CD14-positive monocyte (primary cell): Measurements from ENCODE around the gene ZDHHC19. TPM values are rescaled to one million over a fixed set of nuclear protein-coding genes. Genes with fewer than 3 reads are reported as not detected.
A peak's percentile ranks its signal among the peaks of the same experiment; 100 is the strongest.

Experiments
- DNase-seq, 3 donors: peaks; one replicate each; pipeline ENCODE4 v3.0.0-alpha.2; 2011 to 2022
- H2AFZ ChIP-seq: 2 replicates; pipeline ENCODE4 v1.6.0; 2012; ENCODE audit warnings: mild to moderate bottlenecking, low read depth, low read length, inconsistent platforms; ENCODE audit not compliant: insufficient read depth, poor library complexity, severe bottlenecking
- H3K27ac ChIP-seq, 2 donors: 1 replicate in 1 of 2; 2 replicates in 1 of 2; pipeline ENCODE4 v1.5.1; 2012 to 2013; ENCODE audit warnings: low read length in 2 of 2, control low read depth in 1 of 2, inconsistent platforms in 1 of 2, low read depth in 1 of 2, mild to moderate bottlenecking in 1 of 2
- H3K27me3 ChIP-seq, 2 donors: one replicate each; pipeline versions ENCODE4 v1.6.0 to v1.6.1; 2011 to 2013; ENCODE audit warnings: low read length in 2 of 2; ENCODE audit not compliant: control insufficient read depth in 2 of 2, insufficient read depth in 2 of 2
- H3K36me3 ChIP-seq, 2 donors: replicated peaks in 1 of 2; 1 replicate in 1 of 2; 2 replicates in 1 of 2; pipeline versions ENCODE4 v1.5.1 to v1.6.1; 2012 to 2013; ENCODE audit warnings: low read length in 2 of 2, control low read depth in 1 of 2, inconsistent platforms in 1 of 2, mild to moderate bottlenecking in 1 of 2; ENCODE audit not compliant: insufficient read depth in 2 of 2, control insufficient read depth in 1 of 2
- H3K4me1 ChIP-seq, 2 donors: 1 replicate in 1 of 2; 2 replicates in 1 of 2; pipeline versions ENCODE4 v1.5.1 to v1.6.1; 2012 to 2013; ENCODE audit warnings: low read length in 2 of 2, control low read depth in 1 of 2, inconsistent platforms in 1 of 2, mild to moderate bottlenecking in 1 of 2, moderate library complexity in 1 of 2; ENCODE audit not compliant: insufficient read depth in 2 of 2, control insufficient read depth in 1 of 2
- H3K4me2 ChIP-seq: replicated peaks from 2 replicates; pipeline ENCODE3; 2012; ENCODE audit warnings: low read length, moderate library complexity, mild to moderate bottlenecking; ENCODE audit not compliant: poor library complexity, severe bottlenecking; ENCODE audit errors: extremely low read depth
- H3K4me3 ChIP-seq, 3 experiments: fragments of 200-600 bp in 1 of 3; sonication (generic) in 1 of 3; replicated peaks in 1 of 3; 1 replicate in 2 of 3; 2 replicates in 1 of 3; pipeline ENCODE4 v1.5.1; 2011 to 2013; ENCODE audit warnings: low read length in 3 of 3, mild to moderate bottlenecking in 3 of 3, control low read depth in 2 of 3, low read depth in 2 of 3, inconsistent platforms in 1 of 3, moderate library complexity in 1 of 3
- H3K79me2 ChIP-seq: 2 replicates; pipeline ENCODE4 v1.6.0; 2012; ENCODE audit warnings: mild to moderate bottlenecking, control low read depth, inconsistent platforms, low read length, moderate library complexity; ENCODE audit not compliant: insufficient read depth
- H3K9ac ChIP-seq: 2 replicates; pipeline ENCODE4 v1.6.0; 2017; ENCODE audit warnings: low read length, mild to moderate bottlenecking; ENCODE audit not compliant: insufficient read depth, poor library complexity, severe bottlenecking
- H3K9me3 ChIP-seq, 2 donors: replicated peaks in 1 of 2; 1 replicate in 1 of 2; 2 replicates in 1 of 2; pipeline versions ENCODE4 v1.5.1 to v1.6.1; 2012 to 2013; ENCODE audit warnings: low read length in 2 of 2, control low read depth in 1 of 2; ENCODE audit not compliant: control insufficient read depth in 1 of 2, insufficient read depth in 1 of 2
- H4K20me1 ChIP-seq: 2 replicates; pipeline ENCODE4 v1.6.0; 2012; ENCODE audit warnings: mild to moderate bottlenecking, low read length, control low read depth, moderate library complexity; ENCODE audit not compliant: insufficient read depth
- H3K27ac Mint-ChIP-seq, 7 donors: one replicate each; pipeline ENCODE4 v1.8.0; 2020; ENCODE audit warnings: mild to moderate bottlenecking in 7 of 7, mixed read lengths in 7 of 7, moderate library complexity in 6 of 7, inconsistent platforms in 2 of 7
- H3K27me3 Mint-ChIP-seq, 3 donors: one replicate each; pipeline ENCODE4 v1.8.0; 2021 to 2022; ENCODE audit warnings: low read depth in 3 of 3, mild to moderate bottlenecking in 3 of 3, mixed read lengths in 3 of 3, moderate library complexity in 3 of 3, inconsistent platforms in 1 of 3
- H3K36me3 Mint-ChIP-seq, 2 donors: one replicate each; pipeline ENCODE4 v1.8.0; 2020; ENCODE audit warnings: mixed read lengths in 2 of 2, inconsistent platforms in 1 of 2, mild to moderate bottlenecking in 1 of 2
- H3K4me1 Mint-ChIP-seq: one replicate; pipeline ENCODE4 v1.8.0; 2020; ENCODE audit warnings: mild to moderate bottlenecking, mixed read lengths
- H3K4me3 Mint-ChIP-seq, 2 donors: one replicate each; pipeline ENCODE4 v1.8.0; 2020; ENCODE audit warnings: mild to moderate bottlenecking in 2 of 2, mixed read lengths in 2 of 2, moderate library complexity in 1 of 2
- H3K9me3 Mint-ChIP-seq, 7 donors: one replicate each; pipeline ENCODE4 v1.8.0; 2020 to 2022; ENCODE audit warnings: mixed read lengths in 7 of 7, mild to moderate bottlenecking in 6 of 7, moderate library complexity in 6 of 7, inconsistent platforms in 2 of 7
- WGBS: methylation state at CpG from one replicate; pipeline ENCODE4 v1.1.5; 2013; ENCODE audit warnings: missing lambda C conversion rate; ENCODE audit not compliant: insufficient coverage; 5-methylcytosine and 5-hydroxymethylcytosine counted together
- intact Hi-C, 2 donors: fragments of 100-400 bp; cut with micrococcal nuclease; formaldehyde crosslinking; loops; one replicate each; pipeline versions ENCODE4 v1.15.0 to v1.15.1; 2023
- polyA minus RNA-seq: library from RNA; depleted of rRNA, polyadenylated mRNA; stranded (reverse); fragments of >200 nt; gene quantifications from 2 replicates; pipeline ENCODE4 v1.2.3, GENCODE V29; 2012
- polyA plus RNA-seq, 3 donors: library from polyadenylated mRNA; depleted of rRNA in 1 of 3; unstranded in 2 of 3; stranded (reverse) in 1 of 3; fragments of 300-500 nt in 2 of 3; fragments of >200 nt in 1 of 3; fragmentation: Illumina TruSeq in 2 of 3; gene quantifications; 1 replicate in 2 of 3; 2 replicates in 1 of 3; pipeline ENCODE4 v1.2.3, GENCODE V29; 2012 to 2021
- total RNA-seq, 12 experiments: library from RNA in 1 of 12; stranded (reverse) in 1 of 12; fragments of 120-200 nt in 1 of 12; gene quantifications; one replicate each; pipeline ENCODE4 v1.2.4 and lab custom pipeline; 2013 to 2026; ENCODE audit warnings: mixed read lengths in 6 of 12, inconsistent platforms in 1 of 12
- TF ChIP-seq, protein P1 (sequence below): fragments of 200-600 bp; IDR thresholded peaks from one replicate; pipeline ENCODE4 v1.8.0; 2022; ENCODE audit warnings: antibody characterized with exemption, mild to moderate bottlenecking

Gene ZDHHC19, protein sequence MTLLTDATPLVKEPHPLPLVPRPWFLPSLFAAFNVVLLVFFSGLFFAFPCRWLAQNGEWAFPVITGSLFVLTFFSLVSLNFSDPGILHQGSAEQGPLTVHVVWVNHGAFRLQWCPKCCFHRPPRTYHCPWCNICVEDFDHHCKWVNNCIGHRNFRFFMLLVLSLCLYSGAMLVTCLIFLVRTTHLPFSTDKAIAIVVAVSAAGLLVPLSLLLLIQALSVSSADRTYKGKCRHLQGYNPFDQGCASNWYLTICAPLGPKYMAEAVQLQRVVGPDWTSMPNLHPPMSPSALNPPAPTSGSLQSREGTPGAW
- not detected for total RNA-seq (2013)
- polyA plus RNA-seq = not detected
- polyA minus RNA-seq = 0.42 TPM in 1 of 2 replicates, not detected in the other
- total RNA-seq (lab: John Stamatoyannopoulos, UW) = 0 to 0.66 (median 0.17) reads per million in 11 experiments

- peak within 1 kb of the TSS in 1 of 7 donors; percentile 24 for H3K27ac Mint-ChIP-seq
- H3K27ac ChIP-seq = no peak within 1 kb of the TSS
- H4K20me1 ChIP-seq = no peaks in the 10 kb centered on the region
- no peak within 1 kb of the TSS for H3K4me3 ChIP-seq
- H3K79me2 ChIP-seq = no peaks in the 10 kb centered on the region
- intact Hi-C loops = no loop called here
- no peak for DNase-seq
- peaks cover 5 to 16% (median 12%) of the 10 kb centered on the region in 3 donors for H3K27me3 Mint-ChIP-seq
- H2AFZ ChIP-seq = no peak within 1 kb of the TSS
- H3K4me3 Mint-ChIP-seq = no peak within 1 kb of the TSS
- H3K4me1 Mint-ChIP-seq = peaks cover 34% of the 10 kb centered on the region
- WGBS = 84% methylated on average over 19 of the region's 23 CpGs
- no peak within 1 kb of the TSS for H3K9ac ChIP-seq
- no peaks in the 10 kb centered on the region for H3K36me3 Mint-ChIP-seq
- peaks cover 0 to 5% (median 0%) of the 10 kb centered on the region in 7 donors for H3K9me3 Mint-ChIP-seq
- no peaks in the 10 kb centered on the region for H3K9me3 ChIP-seq
- no peaks in the 10 kb centered on the region for H3K36me3 ChIP-seq
- H3K27me3 ChIP-seq = no peaks in the 10 kb centered on the region
- H3K4me1 ChIP-seq = peaks cover 17 to 23% of the 10 kb centered on the region in 2 donors
- TF ChIP-seq, protein P1, sequence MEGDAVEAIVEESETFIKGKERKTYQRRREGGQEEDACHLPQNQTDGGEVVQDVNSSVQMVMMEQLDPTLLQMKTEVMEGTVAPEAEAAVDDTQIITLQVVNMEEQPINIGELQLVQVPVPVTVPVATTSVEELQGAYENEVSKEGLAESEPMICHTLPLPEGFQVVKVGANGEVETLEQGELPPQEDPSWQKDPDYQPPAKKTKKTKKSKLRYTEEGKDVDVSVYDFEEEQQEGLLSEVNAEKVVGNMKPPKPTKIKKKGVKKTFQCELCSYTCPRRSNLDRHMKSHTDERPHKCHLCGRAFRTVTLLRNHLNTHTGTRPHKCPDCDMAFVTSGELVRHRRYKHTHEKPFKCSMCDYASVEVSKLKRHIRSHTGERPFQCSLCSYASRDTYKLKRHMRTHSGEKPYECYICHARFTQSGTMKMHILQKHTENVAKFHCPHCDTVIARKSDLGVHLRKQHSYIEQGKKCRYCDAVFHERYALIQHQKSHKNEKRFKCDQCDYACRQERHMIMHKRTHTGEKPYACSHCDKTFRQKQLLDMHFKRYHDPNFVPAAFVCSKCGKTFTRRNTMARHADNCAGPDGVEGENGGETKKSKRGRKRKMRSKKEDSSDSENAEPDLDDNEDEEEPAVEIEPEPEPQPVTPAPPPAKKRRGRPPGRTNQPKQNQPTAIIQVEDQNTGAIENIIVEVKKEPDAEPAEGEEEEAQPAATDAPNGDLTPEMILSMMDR = no peak
- no peak within 1 kb of the TSS for H3K4me2 ChIP-seq
These were observed at the start of gene ZDHHC19 for GRCh38 chr3:196210673-196211556. ZDHHC19 (minus strand) TSS chr3:196211400; CDS start chr3:196211315, 85 bp downstream.

DNA sequence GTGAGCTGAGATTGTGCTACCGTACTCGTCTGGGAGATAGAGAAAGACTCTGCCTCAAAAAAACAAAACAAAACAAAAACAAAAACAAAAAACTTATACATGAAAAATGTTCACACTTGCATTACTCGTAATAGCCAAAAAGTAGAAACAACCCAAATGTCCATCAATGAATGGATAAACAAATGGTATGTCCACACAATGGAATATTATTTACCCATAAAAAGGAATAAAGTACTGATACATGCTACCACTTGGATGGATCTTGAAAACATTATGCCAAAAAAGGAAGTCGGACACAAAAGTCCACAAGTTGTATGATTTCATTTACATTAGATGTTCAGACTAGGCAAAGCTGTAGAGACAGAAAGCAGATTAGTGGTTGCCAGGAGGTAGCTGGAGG lies 49.6 kb upstream of the ZDHHC19 start:
- no peak overlapping the region for H3K4me3 Mint-ChIP-seq
- Histone ChIP-seq H4K20me1 (peaks cover 63% of the 10 kb centered on the region), H3K36me3 (peaks cover 47 to 85% of the 10 kb centered on the region in 2 donors), H3K27ac (no peak overlapping the region), H3K79me2 (peaks cover 35% of the 10 kb centered on the region), H3K4me2 (no peak overlapping the region), H3K4me1 (no peaks in the 10 kb centered on the region), H2AFZ (no peak overlapping the region), H3K4me3 (no peak overlapping the region), H3K9ac (no peak overlapping the region), H3K9me3 (no peaks in the 10 kb centered on the region), H3K27me3 (no peaks in the 10 kb centered on the region)
- TF ChIP-seq, protein P1 = no peak
- no CpG with 5 or more reads among the region's 4 CpGs for WGBS
- H3K36me3 Mint-ChIP-seq = peaks cover 56 to 81% of the 10 kb centered on the region in 2 donors
- no peaks in the 10 kb centered on the region for H3K4me1 Mint-ChIP-seq
- intact Hi-C loops = no loop called here
- peak overlapping the region in 1 of 7 donors; percentile 73 for H3K27ac Mint-ChIP-seq
- DNase-seq = no peak
- H3K27me3 Mint-ChIP-seq = no peaks in the 10 kb centered on the region
- H3K9me3 Mint-ChIP-seq = no peaks in the 10 kb centered on the region
